Glomerular endothelial cell (primary cell): ENCODE data around the gene CAMTA1. TPM values are rescaled to one million over a fixed set of nuclear protein-coding genes. Genes with fewer than 3 reads are reported as not detected.

Source experiments
- DNase-seq: peaks from one replicate; pipeline ENCODE4 v3.0.0-alpha.2; 2011; ENCODE audit warnings: low read depth, low spot score; ENCODE audit errors: extremely low read depth
- total RNA-seq: library from RNA; depleted of rRNA; stranded (reverse); fragments of >200 nt; gene quantifications from 2 replicates; pipeline ENCODE4 v1.2.3, GENCODE V29; 2015

CAMTA1 gene
- total RNA-seq, 1 donor from 2014 or later = 111 TPM

DNA sequence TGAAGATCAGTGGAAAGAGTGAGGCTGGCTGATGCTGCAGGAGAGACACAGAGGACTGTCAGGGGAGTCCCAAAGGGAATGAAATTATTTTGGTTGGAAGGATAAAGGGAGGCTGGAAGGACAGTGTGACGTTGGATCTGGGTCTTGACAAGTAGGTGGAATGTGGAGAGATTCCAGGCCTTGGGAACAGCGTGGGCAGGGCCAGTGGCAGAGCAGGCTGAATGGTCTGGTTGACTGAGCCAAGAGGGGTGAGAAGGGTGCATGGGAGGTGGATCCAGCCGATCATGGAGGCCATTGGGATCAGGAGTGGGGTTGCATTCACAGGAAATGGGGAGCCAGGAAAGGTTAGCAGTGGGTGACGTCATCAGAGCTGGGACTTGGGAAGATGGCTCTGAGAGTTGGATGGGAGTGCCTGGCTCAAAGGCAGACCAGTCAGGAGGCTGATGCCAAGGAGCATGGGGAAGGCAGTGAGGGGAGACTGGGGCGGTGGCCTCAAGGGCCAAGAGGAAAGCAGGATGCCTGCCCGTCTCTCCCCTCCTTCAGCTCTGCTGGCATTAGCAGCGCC is 839.6 kb downstream of the CAMTA1 start:
- no peak for DNase-seq

DNA sequence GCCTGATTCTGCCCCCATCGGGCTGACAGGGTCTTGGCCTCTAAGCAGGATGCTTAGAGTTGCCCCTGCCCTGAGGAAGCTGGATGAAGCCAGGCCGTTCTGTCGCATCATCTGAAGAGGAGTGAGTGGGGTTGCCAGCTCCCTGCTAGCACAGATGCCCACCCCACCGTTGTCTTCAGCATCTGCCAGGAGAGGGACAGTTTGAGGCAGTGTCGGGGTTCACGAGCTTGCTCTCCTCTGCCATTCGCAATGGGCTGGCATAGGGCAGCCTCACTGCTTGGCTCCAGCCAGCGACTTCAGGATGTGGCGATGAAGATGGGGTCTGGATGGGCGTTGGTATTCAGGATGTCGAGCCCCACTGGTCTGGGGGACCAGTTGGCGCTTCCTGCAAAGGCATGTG is 840.1 kb downstream of the CAMTA1 start:
- DNase-seq = no peak

DNA sequence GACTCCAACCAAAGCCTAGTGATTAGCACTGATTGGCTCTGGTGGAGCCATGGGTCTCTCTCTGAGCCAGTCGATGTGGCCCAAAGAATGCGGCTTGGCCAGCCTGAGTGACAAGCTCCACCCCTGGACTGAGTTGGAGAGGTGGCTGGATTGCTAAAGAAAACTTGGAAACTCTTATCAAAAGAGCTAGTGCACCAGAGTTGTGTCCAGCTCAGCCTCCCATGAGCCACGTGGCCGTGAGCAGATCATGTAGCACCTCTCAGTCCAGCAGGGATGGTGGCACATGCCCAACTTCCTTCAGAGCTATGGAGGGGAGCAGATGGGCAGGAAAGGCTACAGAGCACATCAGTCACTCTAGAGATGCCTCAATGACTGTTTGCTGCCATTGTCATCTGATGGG is 843.0 kb downstream of the CAMTA1 start:
- no peak for DNase-seq

DNA sequence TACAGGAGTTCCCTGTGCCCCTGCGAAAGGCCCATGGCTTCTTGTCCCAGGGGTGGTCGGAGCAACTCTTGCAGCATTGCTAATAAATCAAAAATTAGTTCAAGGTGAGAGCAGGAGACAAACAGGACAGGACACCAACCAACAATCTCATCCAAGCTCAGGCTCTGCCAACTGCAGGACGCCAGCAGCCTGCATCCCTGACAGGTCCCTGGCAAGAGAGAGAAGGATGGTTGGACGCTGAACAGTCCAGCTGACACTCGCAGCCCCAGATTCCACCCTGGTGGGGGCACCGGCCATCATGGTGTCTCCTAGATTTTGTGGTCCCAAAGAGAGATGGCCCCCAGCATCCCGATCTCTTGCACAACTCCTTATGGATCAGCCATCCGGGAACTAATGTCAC is 843.8 kb downstream of the CAMTA1 start:
- no peak for DNase-seq

DNA sequence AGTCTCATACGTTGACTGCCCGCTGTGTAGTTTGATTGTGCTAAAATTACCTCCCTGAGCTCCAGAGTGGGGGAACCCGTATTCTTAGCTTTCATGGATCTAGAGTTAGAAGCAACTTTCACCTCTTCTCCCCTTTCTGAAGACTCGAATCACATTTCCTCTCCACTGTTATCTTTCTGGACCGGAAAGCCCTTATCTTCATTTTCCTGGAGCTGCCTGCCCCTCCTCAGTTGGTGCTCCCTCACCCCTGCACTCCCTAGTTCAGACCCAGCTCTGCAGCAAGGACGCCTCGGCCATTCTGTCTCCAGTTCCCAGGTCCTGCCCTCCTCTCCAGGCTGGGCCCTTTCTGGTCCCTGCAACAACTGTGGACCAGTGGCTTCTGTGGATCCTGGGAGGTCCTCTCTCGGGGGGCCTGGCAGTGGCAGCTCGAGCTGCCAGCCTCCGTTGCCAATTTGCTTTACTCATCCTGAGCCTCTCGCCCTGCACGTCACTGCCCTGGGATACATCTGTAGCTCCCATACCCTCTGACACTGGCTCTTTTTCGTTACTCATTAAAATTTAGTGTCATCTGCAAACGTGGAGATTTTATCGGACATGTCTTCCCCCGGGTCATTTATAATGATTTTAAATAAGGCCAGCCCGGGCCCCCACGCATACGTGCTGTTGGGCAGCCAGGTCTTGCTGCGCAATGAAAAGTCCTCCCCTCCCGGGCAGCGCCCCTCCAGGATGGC is 844.4 kb downstream of the CAMTA1 start:
- DNase-seq = no peak

DNA sequence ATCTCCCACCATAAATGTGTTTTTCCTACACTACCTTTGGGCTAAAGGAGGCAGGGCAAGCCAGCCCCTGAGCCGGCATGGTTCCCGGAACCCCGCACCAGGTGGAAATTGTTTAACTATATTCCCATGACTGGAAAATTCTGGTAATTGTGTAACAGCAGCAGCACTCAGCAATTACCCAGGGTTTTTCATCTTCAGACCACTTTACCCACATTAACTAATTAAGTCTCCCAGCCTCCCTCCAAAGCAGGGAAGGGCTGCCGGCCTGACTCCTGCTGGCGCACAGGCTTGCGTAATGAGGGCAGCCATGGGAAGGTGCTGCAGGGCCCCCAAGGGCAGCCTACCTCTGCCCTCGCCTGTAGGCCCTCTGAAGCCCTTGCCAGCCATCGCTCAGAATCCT is 845.1 kb downstream of the CAMTA1 start:
- no peak for DNase-seq

DNA sequence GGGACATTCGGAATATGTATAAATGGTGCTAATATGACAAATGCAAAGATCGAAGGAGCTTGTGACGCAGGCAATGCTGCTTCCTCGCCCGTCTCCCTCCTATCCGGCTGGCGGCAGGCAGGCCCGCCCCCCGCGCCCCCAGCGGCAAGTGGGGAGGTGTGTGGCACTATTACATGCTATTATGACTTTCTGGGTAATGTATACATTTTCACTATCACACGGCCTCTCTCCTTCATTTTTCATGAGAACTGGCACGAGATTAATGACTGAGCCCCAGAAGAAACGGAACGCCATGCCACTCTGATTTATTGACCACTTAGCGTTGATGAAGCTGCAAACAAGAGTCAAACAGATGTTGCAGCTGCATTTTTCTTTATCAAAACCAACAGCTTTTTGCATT is 846.9 kb downstream of the CAMTA1 start:
- DNase-seq = no peak

DNA sequence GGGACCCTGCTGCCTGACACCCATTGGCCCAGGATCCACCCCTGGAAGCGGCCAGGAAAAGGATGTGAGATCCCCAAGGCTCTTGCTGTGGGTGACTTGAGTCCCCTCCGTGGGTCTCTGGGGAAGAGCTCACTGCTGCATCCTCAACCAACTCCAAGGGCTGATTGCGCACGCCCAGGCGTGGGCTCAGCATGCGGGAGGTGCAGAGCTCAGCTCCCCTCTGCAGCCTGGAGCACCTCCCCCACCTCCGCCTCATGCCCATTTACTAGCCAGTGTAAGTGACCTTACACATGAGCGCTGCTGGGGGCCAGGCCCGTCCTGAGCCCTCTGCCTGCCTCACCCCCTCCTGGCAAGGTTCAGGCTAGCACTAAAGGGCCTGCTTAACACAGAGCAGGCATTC is 847.4 kb downstream of the CAMTA1 start:
- DNase-seq = no peak

DNA sequence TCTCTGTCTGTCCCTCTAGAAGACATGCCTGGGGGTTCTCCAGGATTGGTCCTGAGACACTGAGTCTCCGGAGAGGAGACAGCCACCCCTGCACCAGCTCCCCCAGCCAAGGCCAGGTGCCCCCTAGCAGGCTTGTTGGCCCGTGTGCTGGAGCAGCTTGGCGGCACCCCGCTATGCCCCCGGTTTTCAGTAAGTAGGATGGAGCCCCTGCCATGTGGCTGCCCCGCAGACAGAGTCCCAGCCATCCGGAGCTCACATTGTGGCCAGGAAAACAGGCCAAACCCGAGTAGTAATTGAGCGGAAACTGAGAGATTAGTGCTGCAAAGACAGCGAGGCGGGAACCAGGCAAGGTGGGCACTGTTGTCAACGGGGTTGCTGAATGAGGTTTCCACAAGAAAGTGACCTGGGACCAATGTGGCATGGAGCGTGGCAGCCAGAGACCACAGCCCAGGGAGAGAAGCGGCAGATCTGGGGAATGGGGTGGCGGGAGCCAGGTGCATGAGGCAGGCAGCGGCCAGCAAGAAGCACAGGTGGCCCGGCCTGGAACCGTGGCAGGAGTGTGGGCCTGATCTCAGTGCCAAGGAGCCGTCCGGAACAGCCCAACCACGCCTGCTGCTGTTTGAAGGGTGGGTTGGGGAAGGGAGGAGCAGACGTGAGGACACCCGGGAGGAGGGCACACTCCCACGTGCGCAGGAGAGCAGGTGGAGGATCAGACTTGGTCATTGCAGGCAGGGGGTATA is 848.4 kb downstream of the CAMTA1 start:
- DNase-seq = no peak

DNA sequence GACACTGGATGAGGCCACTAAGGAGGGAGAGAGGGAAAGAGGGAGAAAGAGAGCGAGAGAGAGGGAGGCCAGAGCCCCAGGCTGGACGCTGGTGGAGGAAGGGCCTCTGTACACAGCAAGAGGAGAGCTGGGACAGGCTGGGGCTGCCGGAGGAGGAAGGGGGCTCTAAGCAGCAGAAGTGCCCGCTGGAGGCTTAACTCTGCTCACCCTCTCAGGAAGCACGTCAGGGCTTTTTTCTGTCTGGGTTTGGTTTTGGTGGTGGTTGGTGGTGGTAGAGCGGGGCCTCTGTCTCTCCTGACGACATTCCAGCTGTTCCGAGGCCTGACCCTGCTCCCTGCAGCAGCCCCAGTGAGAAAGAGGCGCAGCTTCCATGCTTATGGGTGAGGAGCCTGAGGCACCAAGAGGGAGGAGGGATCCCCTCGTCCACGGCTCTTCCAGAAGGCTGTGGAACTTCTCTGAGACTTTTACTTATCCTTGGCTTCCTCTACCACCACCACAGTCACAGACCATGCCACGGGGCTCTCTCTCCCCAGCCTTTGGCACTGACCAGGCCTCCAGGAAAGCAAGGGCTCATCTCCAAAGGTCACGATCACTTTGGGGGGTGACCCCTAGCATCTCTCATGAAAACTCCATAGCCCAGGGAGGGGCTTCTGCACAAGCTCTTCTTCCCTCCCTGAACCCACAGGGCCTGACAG is 849.4 kb downstream of the CAMTA1 start:
- DNase-seq = no peak

DNA sequence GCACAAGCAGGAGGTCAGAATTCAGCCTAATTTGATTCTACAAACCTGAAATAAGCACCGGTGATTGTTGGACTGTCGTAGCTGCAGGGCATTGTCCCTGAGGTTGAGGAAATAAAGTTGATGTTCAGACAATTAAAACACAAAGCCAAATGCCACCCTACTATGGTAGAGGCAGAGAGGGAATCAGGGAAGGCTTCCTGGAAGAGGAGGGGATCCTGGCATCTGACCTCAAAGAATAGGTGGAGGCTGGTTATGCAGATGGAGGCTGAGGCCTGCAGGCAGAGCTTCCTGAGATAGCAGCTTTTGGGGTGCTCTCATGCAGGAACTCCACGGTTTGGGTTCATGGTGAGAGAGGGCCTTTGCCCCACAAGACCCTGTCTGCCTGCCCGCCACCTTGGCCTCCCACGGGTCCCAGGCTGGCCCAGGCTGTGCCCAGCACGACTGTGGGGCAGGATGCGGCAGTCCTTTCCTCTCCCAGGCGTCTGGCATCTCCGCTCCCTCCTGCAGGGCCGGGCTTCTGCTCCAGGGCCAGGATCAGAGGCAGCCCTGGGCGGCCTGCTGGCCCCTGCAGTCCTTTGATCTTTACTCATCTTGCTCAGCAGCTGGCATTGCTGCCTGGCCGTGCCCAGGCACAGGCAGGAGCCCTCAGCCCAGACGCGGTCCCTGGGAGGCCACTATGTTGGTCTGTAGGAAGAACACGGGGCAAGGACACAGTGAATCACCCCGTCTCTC is 851.7 kb downstream of the CAMTA1 start:
- no peak for DNase-seq

DNA sequence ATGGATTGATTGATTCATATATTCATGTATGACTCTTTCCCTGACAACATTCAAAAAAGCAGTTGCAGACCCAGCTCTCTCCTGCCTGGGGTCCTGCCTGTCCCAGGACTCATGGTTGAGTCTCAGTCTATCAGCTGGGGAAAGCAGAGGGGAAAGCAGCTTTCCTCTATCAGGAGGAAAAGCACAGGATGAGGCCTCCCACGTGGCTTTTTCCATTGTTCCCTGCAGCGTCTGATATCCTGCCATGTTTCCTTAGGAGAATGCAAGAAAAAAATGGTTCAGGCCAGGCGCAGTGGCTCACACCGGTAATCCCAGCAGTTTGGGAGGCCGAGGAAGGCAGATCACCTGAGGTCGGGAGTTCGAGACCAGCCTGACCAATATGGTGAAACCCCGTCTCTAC is 852.8 kb downstream of the CAMTA1 start:
- peak; percentile 33 for DNase-seq

DNA sequence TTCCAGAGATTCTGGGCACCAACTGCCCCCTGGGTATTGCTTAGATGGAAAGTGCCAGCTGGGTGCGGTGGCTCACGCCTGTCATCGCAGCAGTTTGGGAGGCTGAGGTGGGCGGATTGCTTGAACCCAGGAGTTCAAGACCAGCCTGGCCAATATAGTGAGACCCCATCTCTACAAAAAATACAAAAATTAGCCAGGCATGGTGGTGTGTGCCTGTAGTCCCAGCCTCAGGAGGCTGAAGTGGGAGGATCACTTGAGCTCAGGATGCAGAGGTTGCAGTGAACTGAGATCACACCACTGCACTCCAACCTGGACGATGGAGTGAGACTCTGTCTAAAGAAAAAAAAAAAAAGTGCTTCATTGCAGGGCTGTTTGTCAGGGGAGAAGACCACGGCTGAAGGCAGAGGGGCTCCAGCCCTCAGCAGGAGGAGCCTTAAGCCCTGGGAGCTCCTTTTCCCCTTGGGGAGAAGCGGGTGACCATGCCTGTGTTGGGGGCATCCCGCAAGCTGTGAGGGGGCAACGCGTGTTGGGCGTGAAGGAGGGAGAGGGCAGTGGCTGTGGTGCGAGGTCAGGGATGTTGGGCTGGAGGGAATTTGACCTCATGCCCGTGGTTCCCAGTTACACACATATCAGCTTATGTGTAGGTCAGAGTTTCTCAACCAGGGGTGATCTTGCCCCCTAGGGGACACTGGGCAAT is 854.3 kb downstream of the CAMTA1 start:
- DNase-seq = no peak

DNA sequence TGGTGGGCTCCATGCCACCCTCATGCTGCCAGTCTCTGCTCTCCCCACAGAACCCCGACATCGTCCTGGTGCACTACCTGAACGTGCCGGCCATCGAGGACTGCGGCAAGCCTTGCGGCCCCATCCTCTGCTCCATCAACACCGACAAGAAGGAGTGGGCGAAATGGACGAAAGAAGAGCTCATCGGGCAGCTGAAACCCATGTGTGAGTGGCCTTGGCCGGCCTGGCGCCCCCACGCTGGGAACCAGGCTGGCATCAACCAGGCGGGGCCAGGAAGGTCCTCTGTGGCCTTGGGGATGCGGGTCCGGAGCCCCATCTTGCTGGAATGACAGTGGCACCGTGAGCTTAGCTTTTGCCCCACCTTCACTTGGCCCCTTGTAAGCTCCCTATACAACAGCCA is 855.1 kb downstream of the CAMTA1 start:
- DNase-seq = no peak

DNA sequence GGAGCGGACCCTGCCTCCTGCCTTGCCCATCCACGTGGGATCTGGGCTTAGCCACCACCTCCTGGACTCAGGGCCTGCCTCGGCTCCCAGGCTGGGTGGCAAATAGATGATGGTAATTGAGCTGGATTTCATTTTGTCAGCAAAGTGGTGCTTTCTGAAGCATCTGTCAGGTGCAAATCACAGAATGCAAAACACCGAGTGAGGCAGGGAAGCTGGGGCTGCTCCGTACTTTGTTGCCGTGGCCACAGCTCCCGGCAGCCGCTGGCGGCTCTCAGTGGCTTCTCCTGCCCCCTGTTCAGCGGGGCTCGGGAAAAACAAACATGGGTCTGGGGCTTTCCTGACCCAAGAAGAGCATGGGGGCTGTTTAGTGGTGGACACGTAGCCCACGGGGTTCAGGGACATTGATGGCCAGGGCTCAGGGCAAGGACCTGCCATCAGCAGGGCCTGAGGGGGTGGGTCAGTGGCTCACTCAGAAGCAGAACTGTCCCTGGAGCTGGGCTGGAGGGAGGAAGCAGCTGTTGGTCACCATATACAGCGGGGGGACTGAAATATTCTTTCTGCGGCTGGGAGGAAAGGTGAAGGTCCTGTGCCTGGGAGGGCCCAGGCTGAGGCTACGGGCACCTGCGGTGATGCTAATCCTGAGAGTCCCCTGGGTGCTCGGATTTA is 855.8 kb downstream of the CAMTA1 start:
- DNase-seq = no peak

DNA sequence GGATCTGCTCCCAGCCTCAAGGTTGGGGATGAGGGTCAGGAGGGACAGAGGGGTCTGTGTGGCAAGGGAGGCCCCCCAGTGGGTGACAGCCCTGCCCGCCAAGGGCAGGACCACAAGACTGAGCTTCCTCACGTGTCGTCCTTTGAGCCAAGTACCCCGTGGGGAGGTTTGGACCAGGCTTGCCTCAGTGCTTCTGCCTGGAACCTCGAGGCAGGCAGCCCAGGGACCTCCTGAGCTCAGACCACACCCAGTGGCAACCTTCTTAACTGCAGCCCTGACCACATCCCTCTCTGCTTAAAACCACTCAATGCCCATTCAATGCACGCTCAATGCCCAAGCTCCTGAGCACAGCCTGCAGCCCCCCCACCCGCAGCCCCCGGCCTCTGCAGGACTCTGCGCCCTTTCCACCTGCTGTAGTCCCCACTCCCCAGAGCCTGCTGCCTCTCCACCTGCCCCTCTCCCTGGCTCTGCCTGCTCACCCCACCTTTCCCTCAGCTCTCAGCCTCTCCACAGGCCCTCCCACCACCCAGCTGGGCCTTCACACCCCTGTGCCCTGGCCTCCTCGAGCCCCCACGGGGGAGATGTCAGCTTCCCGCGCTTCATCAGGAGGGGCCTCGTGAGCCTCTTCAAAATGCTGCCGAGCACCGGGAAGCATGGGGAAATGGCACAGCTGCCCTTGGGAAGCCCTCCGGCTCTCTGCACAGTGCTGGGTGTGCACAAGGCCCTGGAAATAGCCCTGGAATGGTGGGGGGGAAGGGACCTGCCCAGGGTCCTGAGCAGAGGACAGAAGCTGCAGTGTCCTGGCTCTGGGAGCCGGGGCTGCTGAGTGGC is 856.5 kb downstream of the CAMTA1 start:
- DNase-seq = no peak

DNA sequence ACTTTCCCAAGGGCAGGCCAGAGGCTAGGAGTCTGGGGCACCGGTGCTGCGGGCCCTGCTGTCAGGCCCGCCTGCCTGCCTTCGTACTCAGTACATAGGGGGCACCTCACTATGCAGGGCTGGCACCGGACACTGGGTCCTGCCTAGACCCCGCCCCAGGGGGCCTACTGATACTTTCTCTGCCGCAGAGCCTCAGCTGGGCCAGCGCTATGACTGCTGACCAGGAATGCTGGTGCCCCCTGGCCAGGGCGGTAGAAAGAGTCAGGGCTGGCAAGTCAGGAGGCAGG is 857.1 kb downstream of the CAMTA1 start:
- no peak for DNase-seq

DNA sequence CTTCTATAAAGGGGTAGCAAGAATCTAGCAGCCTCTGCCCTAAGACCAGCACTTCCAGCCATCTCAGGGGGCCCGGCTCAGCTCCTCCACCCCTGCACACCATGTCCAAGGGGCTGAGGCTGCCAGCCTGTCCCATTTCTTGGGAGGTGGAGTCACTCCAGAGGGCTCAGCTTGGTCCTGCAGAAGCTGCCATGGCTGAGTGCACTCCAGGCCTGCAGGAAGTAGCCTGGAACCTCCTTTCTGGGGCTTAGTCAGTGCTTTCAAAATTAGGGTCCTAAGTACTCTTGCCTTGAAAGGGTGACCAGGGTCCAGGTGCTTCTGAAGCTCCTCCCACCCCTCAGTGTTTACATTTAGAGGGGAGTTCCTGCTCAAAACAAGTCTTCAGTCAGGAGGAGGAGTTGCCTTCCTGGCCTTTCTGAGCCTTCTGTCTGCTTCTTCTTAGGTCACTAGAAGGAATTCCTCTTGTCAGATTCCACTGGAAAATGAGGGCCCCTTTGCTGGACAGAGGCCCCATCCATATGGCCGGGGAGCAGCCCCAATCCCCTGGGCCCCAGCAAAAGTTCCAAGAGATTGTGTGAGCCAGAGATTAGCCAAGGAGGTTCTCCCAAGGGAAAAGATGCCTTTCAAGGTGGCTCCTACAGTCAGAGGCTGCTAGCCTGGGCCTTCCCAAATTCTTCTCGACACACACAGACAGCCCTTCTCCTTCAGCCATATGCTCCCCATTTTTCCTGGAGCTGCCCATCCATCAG is 857.7 kb downstream of the CAMTA1 start:
- DNase-seq = no peak
